Measurements from ENCODE around the gene MAPK10.
"Not testable (repeated sequence)": the region's sequence is repeated elsewhere in the genome, so short reads cannot be mapped to it uniquely, and the experiment has no call there.

The MAPK10 gene

DNA sequence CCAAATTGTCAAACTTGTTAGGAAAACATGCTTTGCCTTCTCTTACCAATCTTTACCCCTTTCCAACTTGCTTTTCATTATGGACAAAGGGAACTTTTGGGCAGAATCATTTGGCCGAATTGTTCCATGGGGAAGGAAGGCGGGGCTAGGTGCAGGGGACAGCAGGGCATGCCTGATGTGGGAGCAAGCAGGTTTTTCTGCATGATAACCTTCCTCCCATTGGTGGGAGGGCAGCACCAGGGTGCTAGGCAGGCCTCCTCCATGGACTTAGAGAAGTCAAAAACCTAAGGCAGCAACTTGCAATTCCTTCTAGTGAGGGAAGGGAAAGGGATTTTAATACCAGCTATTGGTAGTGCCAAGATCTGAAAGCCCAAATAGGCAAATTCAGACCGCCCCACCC is 260.5 kb downstream of the MAPK10 start:
- no peak for DNase-seq

GRCh38 chr4:86098691-86099090 is 261.2 kb downstream of the MAPK10 start:
- DNase-seq: no peak

GRCh38 chr4:86096373-86096772 is 263.5 kb downstream of the MAPK10 start:
- DNase-seq: no peak

- no peak for DNase-seq
Measured at GRCh38 chr4:86092684-86093083, 267.2 kb downstream of the MAPK10 start.

DNA sequence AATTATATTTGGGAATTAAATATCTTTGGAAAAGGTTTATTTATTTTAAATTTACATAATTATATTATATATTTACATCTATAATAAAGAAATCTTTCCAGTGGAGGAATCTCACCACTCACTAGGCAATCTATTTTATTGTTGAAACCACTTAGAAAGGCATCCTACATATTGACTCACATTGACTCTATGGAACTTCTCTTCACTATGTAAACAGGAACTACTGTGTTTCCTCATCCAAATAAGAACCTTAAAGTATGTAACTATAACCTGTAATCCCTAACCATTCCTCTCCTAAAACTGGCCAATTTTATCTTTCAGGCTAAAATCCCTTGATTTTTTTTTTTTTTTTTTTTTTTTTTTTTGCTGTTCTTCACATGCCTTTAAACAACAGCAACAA is 268.7 kb downstream of the MAPK10 start:
- DNase-seq: no peak

- DNase-seq: no peak
Measured at GRCh38 chr4:86089781-86090323, 270.0 kb downstream of the MAPK10 start.

DNA sequence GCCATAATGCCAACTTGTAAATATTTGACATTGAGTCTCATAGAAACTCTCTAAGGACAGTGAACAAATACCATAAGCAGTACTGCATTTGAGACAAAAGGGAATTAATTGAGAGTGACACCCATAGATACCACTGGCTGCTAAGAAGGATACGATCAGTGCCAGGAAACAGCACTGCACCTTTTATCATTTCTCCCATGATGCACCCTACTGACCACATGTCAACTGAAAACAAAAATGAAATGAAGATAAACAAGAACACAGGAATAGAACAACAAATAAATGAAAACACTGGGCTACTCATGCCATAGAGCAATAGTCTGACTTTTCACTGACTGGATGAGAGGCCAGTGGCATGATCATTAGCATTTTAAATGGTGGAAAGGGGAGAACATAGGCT is 270.8 kb downstream of the MAPK10 start:
- no peak for DNase-seq

- DNase-seq: not testable (repeated sequence)
Measured at GRCh38 chr4:86075796-86076195, 284.1 kb downstream of the MAPK10 start.

DNA sequence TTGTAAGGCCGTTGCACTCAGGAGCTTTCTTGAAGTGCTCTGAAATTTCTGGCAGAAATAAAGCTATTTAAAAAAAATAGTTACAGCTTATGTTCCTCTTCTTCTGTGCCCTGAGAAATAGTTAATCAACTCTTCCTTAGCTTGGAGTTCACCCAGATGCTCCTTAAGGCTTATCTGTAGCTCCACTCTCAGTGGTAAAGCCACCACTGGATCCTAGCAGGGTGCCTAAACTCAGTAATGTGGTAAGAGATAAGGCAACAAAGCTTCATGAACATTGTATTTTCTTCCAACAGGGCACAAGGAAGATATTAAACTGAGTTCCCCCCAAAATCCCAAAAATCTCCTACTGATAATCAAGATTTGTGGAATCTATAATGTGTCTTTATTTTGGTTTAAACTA is 299.5 kb downstream of the MAPK10 start:
- DNase-seq: no peak

DNA sequence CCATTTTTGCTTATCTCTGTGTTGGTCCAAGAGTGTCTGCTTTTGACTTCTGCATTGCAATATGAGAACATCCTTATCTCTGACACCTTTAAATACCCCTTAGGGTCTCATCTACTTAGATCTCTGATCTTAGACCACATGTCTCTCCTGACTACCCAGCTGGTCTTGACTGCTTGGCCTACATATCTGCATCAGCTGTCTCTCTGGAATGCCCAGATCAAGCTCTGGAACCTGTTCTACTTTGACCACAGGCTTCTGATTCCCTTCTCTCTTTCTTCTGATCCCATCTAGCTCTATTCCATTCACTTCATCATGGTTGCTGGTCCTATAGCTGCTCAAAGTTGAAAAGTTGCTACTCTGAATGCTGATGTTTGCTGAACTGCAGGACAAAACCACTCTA is 301.2 kb downstream of the MAPK10 start:
- no peak for DNase-seq

DNA sequence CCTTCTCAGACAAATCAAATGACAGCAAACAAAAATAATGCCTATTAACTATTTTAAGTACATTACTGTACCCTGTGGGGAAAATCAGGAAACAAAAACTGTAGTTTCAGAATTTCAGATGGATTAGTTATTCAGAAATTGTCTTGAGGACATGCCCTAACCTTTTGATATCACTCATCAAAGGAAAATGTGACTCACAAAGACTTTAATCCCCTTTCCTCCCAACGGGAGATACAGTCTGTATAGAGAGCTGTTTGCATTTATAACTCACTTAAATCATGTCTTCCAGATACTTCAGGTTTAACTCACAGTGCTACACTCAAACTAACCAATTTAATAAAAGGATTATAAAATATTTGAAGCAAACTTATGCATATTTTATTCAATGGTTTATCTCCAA is 304.0 kb downstream of the MAPK10 start:
- DNase-seq: no peak

DNA sequence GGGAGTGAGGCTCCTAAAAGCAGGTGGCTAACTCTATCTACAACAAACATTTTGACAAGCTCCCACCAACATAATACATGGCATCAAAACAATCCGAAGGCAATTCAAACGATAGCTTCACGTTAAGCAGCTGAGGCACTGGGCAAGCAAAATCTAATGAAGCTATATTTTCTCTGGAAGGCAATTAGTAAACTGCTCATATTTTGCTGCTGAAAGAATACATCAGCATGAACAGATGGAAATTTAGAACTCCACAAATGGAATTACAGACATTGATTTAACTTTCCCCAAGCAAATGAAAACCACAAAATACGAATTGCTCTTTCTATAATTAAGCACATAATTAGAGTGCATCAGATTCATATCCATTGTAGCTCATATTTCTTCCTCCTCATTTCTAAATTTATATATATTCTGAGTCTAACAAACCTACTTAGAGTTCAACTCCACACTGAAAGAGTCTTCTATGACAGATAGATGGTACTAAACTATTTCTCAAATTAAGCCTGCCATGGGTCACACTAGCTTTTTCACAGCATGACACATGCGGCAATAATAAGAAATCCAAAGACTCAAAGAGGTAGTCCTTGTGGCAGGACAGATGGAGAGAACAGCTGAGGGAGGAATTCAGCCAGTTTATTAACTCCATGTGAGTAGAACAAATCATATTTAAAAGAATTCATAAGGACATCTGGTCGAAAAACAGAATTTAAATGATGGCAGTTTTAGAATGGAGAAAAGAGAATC is 305.4 kb downstream of the MAPK10 start:
- DNase-seq: no peak

DNA sequence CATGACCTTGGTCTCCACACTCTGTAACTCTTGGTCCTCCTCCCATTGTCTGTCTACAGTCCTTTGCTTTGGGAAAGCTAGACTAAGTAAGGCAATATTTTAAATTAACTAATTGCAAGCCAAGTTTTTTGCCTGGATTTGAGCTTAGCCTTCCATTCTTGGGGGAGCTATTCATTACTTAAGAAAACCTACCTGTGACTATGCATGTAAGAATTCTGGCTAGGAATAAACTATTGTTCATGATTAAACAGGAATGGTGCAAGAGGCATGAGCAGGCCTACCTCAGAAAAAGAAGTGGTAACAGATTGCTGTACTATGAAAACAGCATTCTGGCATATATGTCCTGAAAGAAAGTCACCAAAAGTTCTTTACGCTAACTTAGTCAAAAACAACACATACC is 309.4 kb downstream of the MAPK10 start:
- no peak for DNase-seq

- DNase-seq: no peak
Measured at GRCh38 chr4:86048426-86048825, 311.4 kb downstream of the MAPK10 start.

DNA sequence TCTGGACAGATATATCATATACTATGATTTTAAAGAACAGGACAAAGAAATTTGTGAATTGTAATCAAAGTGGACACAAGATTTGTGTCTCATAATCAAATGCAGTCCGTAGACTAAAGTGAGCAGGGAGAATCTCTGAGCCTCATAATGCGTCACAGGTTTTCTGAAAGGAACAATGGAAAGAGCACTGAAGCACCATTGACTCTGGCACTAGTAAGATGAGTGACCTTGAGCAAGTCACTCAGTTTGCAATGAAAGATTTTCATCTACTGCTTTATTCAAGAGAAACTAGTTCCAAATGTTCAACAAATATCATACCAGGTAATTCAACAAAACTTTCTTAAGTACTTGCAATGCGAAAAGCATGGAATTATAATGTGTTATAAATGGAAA is 315.3 kb downstream of the MAPK10 start:
- no peak for DNase-seq

DNA sequence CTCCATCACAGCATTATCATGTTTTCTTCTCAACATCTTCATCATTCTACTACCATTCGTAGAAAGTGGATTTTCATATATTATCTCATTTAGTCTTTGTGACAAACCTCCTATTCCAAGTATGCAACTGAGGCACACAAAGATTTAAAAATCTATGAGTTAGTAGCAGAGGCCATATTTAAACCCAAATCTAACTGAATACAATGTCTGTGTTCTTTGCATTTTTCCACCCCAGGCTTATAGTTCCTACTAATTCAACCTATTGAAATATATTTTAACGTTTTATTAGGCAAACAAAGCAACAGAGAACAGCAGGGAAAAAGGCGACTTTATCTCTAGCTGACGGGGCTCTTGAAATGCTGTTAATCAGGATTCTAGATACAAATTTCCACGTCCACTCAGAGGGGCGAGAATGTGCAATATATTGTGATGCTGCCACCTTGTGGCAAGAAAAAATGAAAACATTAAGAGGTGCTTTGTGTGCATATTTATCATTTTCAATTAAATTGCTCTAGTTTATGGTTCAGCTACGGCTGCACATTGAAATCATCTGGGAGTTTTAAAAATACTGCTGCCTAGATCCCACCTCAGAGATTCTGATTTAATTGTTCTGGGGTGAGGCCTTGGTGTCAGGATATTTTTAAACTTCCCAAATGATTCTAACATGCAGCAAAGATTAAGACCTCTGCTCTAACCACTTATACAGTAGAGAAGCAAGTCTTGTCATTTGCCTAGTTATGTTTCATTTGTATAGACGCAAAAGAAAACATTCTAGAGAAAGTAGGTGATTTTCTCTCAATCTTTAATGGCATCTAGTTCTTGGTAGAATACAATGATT is 315.9 kb downstream of the MAPK10 start:
- DNase-seq: no peak

GRCh38 chr4:86038037-86038436 is 321.8 kb downstream of the MAPK10 start:
- no peak for DNase-seq

GRCh38 chr4:86036736-86037135 is 323.1 kb downstream of the MAPK10 start:
- no peak for DNase-seq

GRCh38 chr4:86035688-86036087 is 324.2 kb downstream of the MAPK10 start:
- DNase-seq: no peak

DNA sequence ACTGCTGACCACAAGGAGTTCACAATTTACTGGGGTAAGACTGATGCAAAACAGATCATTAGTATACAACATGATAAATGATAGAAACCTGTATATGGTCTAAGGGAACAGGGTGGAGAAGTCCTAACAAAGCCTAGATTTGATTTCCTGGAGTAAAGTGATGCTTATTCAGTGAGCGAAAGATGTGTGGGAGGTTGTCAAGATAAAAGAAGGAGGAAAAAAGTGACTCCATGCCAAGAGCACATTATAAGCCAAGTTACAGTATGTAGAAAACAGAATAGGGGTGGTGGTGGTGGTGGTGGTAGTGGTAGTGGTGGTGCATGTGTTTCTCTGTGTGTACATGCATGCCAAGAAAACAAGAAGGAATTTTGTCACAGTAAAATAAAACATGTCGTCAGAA is 325.2 kb downstream of the MAPK10 start:
- no peak for DNase-seq

DNA sequence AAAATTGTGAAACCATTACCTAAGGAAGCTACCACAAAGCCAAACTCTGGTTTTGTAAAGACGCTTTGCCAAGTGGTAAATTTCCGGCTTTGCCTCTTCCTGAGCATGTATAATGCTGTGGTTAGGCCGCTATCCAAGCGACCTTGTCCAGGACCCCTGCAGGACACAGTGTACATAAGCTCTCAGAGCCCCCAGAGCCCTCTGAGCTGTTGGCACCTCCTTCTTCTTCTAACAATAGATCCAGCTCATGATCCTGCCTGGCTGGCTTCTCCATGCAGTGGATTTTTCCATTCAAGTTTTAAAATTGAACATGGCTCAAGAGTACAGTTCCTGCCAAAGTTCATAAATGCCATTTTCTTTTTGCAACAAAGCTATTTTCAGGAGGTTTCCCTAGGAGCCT is 326.7 kb downstream of the MAPK10 start:
- no peak for DNase-seq

DNA sequence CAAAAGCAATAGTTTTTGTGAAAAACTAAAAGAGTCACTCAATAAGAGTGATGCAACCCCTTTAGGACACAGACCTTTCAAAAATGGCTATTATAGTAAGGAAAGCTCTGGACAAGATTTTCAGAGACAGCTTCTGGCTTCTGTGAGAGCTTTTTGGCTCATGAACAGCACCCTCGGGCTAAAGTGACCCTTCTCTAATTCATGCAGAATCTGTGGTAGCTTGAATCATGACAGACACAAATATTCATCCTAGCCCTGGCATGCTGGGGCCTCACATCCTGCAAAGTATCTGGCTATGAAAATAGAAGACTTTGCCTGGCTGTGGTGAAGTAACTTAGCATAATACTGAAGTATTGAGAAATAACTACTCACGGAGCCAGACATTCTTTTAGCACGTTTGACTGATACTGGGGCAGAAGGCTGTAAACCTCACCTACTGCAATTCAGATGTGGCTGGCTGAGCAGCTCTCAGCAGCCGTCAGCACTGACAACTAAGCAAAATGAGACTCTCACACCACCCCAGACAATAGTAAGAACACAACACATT is 327.3 kb downstream of the MAPK10 start:
- no peak for DNase-seq

DNA sequence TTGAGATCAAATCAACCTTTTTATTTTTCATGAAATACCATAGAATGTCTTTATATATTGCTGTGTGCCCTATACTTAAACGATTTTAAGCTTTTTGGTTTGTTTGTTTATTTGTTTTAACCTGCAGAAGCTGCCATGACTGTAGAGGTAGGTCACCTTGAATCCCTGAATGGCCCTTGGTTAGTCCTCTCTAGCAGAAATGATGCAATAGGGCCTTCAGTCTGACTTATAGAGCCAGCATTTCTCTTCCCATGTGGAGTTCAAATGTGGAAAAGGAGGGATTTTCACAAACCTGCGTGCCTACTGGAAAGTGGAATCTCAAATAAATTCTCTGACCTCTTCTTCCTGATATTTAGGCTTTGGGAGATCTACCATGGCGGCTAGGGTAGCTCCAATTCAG is 327.9 kb downstream of the MAPK10 start:
- DNase-seq: no peak

GRCh38 chr4:86026720-86027119 is 333.1 kb downstream of the MAPK10 start:
- DNase-seq: no peak

All from NCI-H1417 treated with DMSO at 0.1 percent for 48 hours (cell line).